ENCODE measurements around the gene TLK2. TPM values are rescaled to one million over a fixed set of nuclear protein-coding genes. Genes with fewer than 3 reads are reported as not detected.
A peak's percentile ranks its signal among the peaks of the same experiment; 100 is the strongest.
"Not testable (repeated sequence)": the region's sequence is repeated elsewhere in the genome, so short reads cannot be mapped to it uniquely, and the experiment has no call there.

The TLK2 gene
- total RNA-seq, 1 experiment from 2014 or later = 56.1 TPM

GRCh38 chr17:62477111-62477510 is 1.5 kb upstream of the TLK2 start:
- H3K36me3 Mint-ChIP-seq (ENCODE audit: insufficient read depth, unreplicated experiment) = peaks cover 15% of the 10 kb centered on the region
- H3K27me3 Mint-ChIP-seq (ENCODE audit: insufficient read depth, unreplicated experiment); DNase-seq (ENCODE audit: unreplicated experiment); CTCF ChIA-PET; H3K27ac Mint-ChIP-seq (ENCODE audit: low read depth, unreplicated experiment); intact Hi-C loops (cut with micrococcal nuclease); H3K9me3 Mint-ChIP-seq (ENCODE audit: unreplicated experiment); POLR2A ChIA-PET: not testable (repeated sequence)
- peaks cover 13% of the 10 kb centered on the region for H3K4me1 Mint-ChIP-seq (ENCODE audit: insufficient read depth, unreplicated experiment)
- BruUV-seq (replicated peaks) = TSS peak; percentile 57
- peak overlapping the region; percentile 65 for H3K4me3 Mint-ChIP-seq (ENCODE audit: unreplicated experiment)

DNA sequence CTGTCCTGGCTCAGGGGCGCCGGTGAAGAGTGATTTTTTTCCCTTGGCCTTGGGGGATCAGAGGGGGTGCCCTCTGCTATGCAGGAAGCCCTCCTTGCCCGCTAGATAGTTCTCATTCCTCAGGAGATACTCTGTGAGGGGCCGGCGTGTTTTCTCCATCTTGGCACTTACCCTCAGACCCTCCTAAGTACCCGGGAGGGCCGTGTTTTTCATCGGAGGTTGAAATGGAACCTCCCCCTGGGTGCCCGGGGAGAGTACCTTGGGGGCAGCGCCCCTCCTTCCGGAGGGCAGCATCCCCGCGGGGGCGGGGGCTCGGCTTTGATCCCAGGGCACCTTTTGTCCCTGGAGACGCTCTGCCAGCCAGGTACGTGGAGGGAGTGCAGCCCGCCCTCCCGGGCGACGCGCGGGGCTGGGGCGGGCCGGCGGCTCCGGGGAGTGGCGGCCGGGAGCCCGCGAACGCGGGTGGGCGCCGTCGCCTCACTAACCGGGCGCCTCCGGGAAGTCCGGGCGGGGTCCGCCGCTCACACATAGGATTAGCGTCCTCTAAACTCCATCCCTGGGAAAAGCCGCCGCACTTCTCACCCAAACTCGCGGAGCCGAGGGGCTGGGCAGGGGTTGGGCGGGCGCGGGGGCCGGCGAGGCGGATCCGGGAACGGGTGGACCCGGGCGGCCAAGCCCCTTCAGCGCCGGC is 762 bp upstream of the TLK2 start:
- intact Hi-C loops (cut with micrococcal nuclease); BruUV-seq (replicated peaks); H3K27ac Mint-ChIP-seq (ENCODE audit: low read depth, unreplicated experiment); H3K9me3 Mint-ChIP-seq (ENCODE audit: unreplicated experiment); H3K27me3 Mint-ChIP-seq (ENCODE audit: insufficient read depth, unreplicated experiment); POLR2A ChIA-PET; DNase-seq (ENCODE audit: unreplicated experiment); CTCF ChIA-PET: not testable (repeated sequence)
- H3K36me3 Mint-ChIP-seq (ENCODE audit: insufficient read depth, unreplicated experiment) = peaks cover 23% of the 10 kb centered on the region
- peak overlapping the region; percentile 65 for H3K4me3 Mint-ChIP-seq (ENCODE audit: unreplicated experiment)
- peaks cover 13% of the 10 kb centered on the region for H3K4me1 Mint-ChIP-seq (ENCODE audit: insufficient read depth, unreplicated experiment)

GRCh38 chr17:62478880-62479638 is 434 bp downstream of the TLK2 start:
- BruUV-seq (replicated peaks); H3K27me3 Mint-ChIP-seq (ENCODE audit: insufficient read depth, unreplicated experiment); POLR2A ChIA-PET; H3K9me3 Mint-ChIP-seq (ENCODE audit: unreplicated experiment); CTCF ChIA-PET; intact Hi-C loops (cut with micrococcal nuclease): not testable (repeated sequence)
- Mint-ChIP-seq H3K4me1 (ENCODE audit: insufficient read depth, unreplicated experiment) (peaks cover 13% of the 10 kb centered on the region), H3K4me3 (ENCODE audit: unreplicated experiment) (peak overlapping the region; percentile 89), H3K36me3 (ENCODE audit: insufficient read depth, unreplicated experiment) (peaks cover 35% of the 10 kb centered on the region), H3K27ac (ENCODE audit: low read depth, unreplicated experiment) (peak overlapping the region; percentile 97)
- peak; percentile 13 for DNase-seq (ENCODE audit: unreplicated experiment)

DNA sequence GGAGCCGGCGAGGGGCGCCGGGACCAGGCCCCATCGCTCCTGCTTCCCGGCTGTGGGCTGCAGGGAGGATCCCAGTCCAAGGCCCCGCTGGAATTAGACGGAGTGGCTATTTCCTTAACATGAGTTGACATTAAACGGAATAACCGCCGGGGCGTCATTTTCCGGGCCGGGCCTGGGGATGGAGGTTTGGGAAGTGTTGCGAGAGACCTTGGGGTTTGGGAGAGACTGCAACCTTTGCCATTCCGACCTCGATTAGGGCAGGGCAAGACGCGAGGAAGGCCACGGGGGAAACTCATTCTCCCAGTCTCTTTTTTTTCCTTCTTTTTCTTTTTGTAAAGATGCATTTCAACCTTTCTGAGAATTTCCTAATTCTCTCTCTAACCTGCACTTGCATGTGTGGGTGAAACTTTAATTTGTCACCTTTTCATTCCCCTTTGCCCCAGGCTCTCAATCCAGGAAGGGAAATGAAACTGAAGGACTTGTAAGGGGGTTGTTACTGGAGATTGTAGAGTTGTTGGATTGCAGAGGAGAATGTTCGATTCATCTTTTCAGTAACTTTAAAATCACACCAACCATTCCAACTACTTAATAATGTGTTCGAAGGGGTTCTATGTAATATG is 1.1 kb downstream of the TLK2 start:
- H3K36me3 Mint-ChIP-seq (ENCODE audit: insufficient read depth, unreplicated experiment) = peaks cover 40% of the 10 kb centered on the region
- POLR2A ChIA-PET = interaction anchor here (1.2 kb wide), 1 partner anchor 56 kb away, joined by 4 read pairs; the partner anchor contains the start of gene METTL2A
- peak overlapping the region; percentile 89 for H3K4me3 Mint-ChIP-seq (ENCODE audit: unreplicated experiment)
- CTCF ChIA-PET; H3K9me3 Mint-ChIP-seq (ENCODE audit: unreplicated experiment); H3K27me3 Mint-ChIP-seq (ENCODE audit: insufficient read depth, unreplicated experiment); intact Hi-C loops (cut with micrococcal nuclease): not testable (repeated sequence)
- BruUV-seq (replicated peaks) = TSS peak; percentile 57
- H3K27ac Mint-ChIP-seq (ENCODE audit: low read depth, unreplicated experiment) = peak overlapping the region; percentile 97
- peaks cover 13% of the 10 kb centered on the region for H3K4me1 Mint-ChIP-seq (ENCODE audit: insufficient read depth, unreplicated experiment)
- DNase-seq (ENCODE audit: unreplicated experiment) = peak; percentile 30

DNA sequence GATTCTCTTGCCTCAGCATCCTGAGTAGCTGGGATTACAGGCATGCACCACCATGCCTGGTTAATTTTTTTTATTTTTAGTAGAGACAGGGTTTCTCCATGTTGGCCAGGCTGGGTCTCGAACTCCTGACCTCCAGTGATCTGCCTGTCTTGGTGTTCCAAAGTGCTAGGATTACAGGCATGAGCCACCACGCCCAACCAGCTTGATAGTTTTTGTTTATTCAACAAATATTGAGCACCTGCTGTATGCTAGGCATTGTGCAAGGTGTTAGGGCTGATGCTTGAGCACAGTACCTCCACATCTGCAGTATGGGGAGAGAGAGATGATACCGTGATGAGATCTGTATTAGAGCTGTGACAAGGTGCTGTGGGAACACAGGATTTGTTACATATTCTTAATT is 3.9 kb downstream of the TLK2 start:
- H3K27me3 Mint-ChIP-seq (ENCODE audit: insufficient read depth, unreplicated experiment); H3K9me3 Mint-ChIP-seq (ENCODE audit: unreplicated experiment); POLR2A ChIA-PET; H3K4me1 Mint-ChIP-seq (ENCODE audit: insufficient read depth, unreplicated experiment); intact Hi-C loops (cut with micrococcal nuclease); BruUV-seq (replicated peaks); DNase-seq (ENCODE audit: unreplicated experiment); H3K27ac Mint-ChIP-seq (ENCODE audit: low read depth, unreplicated experiment); H3K4me3 Mint-ChIP-seq (ENCODE audit: unreplicated experiment): not testable (repeated sequence)
- CTCF ChIA-PET = interaction anchor here (2.7 kb wide), 1 partner anchor 61 kb away, joined by 15 read pairs; no protein-coding TSS in a partner anchor
- H3K36me3 Mint-ChIP-seq (ENCODE audit: insufficient read depth, unreplicated experiment) = peaks cover 67% of the 10 kb centered on the region

- BruUV-seq (replicated peaks); H3K9me3 Mint-ChIP-seq (ENCODE audit: unreplicated experiment); H3K27ac Mint-ChIP-seq (ENCODE audit: low read depth, unreplicated experiment); CTCF ChIA-PET; H3K4me3 Mint-ChIP-seq (ENCODE audit: unreplicated experiment); H3K4me1 Mint-ChIP-seq (ENCODE audit: insufficient read depth, unreplicated experiment); H3K27me3 Mint-ChIP-seq (ENCODE audit: insufficient read depth, unreplicated experiment); intact Hi-C loops (cut with micrococcal nuclease); DNase-seq (ENCODE audit: unreplicated experiment): not testable (repeated sequence)
- H3K36me3 Mint-ChIP-seq (ENCODE audit: insufficient read depth, unreplicated experiment) = peaks cover 39% of the 10 kb centered on the region
- POLR2A ChIA-PET = interaction anchor here (0.5 kb wide), 1 partner anchor 476 kb away, joined by 3 read pairs; no protein-coding TSS in a partner anchor
Observed at GRCh38 chr17:62490990-62491389, 12.4 kb downstream of the TLK2 start.

- POLR2A ChIA-PET; H3K4me3 Mint-ChIP-seq (ENCODE audit: unreplicated experiment); DNase-seq (ENCODE audit: unreplicated experiment); H3K4me1 Mint-ChIP-seq (ENCODE audit: insufficient read depth, unreplicated experiment); BruUV-seq (replicated peaks); H3K9me3 Mint-ChIP-seq (ENCODE audit: unreplicated experiment); intact Hi-C loops (cut with micrococcal nuclease); H3K27ac Mint-ChIP-seq (ENCODE audit: low read depth, unreplicated experiment); H3K27me3 Mint-ChIP-seq (ENCODE audit: insufficient read depth, unreplicated experiment): not testable (repeated sequence)
- peaks cover 19% of the 10 kb centered on the region for H3K36me3 Mint-ChIP-seq (ENCODE audit: insufficient read depth, unreplicated experiment)
- CTCF ChIA-PET = interaction anchor here (0.6 kb wide), 1 partner anchor 326 kb away, joined by 3 read pairs; no protein-coding TSS in a partner anchor
Observed at GRCh38 chr17:62493049-62493655, 14.5 kb downstream of the TLK2 start.

DNA sequence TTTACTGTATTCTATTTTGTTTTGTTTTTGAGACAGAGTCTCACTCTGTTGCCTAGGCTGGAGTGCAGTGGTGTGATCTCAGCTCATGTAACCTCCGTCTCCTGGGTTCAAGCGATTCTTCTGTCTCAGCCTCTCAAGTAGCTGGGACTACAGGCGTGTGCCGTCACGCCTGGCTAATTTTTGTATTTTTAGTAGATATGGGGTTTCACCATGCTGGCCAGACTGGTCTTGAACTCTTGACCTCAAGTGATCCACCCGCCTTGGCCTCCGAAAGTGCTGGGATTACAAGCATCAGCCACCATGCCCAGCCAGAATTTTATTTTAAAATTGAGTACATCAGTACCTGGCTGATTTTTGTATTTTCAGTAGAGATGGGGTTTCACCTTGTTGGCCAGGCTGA is 15.4 kb downstream of the TLK2 start:
- H3K9me3 Mint-ChIP-seq (ENCODE audit: unreplicated experiment); H3K27me3 Mint-ChIP-seq (ENCODE audit: insufficient read depth, unreplicated experiment); DNase-seq (ENCODE audit: unreplicated experiment); BruUV-seq (replicated peaks); H3K27ac Mint-ChIP-seq (ENCODE audit: low read depth, unreplicated experiment); H3K4me1 Mint-ChIP-seq (ENCODE audit: insufficient read depth, unreplicated experiment); H3K4me3 Mint-ChIP-seq (ENCODE audit: unreplicated experiment); POLR2A ChIA-PET; intact Hi-C loops (cut with micrococcal nuclease); CTCF ChIA-PET: not testable (repeated sequence)
- H3K36me3 Mint-ChIP-seq (ENCODE audit: insufficient read depth, unreplicated experiment) = peaks cover 12% of the 10 kb centered on the region

- BruUV-seq (replicated peaks); H3K4me1 Mint-ChIP-seq (ENCODE audit: insufficient read depth, unreplicated experiment); H3K27me3 Mint-ChIP-seq (ENCODE audit: insufficient read depth, unreplicated experiment); CTCF ChIA-PET; intact Hi-C loops (cut with micrococcal nuclease); H3K9me3 Mint-ChIP-seq (ENCODE audit: unreplicated experiment); DNase-seq (ENCODE audit: unreplicated experiment); H3K36me3 Mint-ChIP-seq (ENCODE audit: insufficient read depth, unreplicated experiment); H3K27ac Mint-ChIP-seq (ENCODE audit: low read depth, unreplicated experiment); H3K4me3 Mint-ChIP-seq (ENCODE audit: unreplicated experiment): not testable (repeated sequence)
- POLR2A ChIA-PET = interaction anchor here (1.0 kb wide), 1 partner anchor 72 kb away, joined by 3 read pairs; no protein-coding TSS in a partner anchor
Observed at GRCh38 chr17:62496344-62496743, 17.7 kb downstream of the TLK2 start.

All from MCF 10A (cell line).